GM19240 (cell line): ENCODE measurements around the gene NDUFAB1.
"Not testable (repeated sequence)": the region's sequence is repeated elsewhere in the genome, so short reads cannot be mapped to it uniquely, and the experiment has no call there.

Source experiments
- DNase-seq: peaks from one replicate; pipeline ENCODE4 v3.0.0; 2011; ENCODE audit warnings: low spot score; ENCODE audit not compliant: insufficient read length

Gene NDUFAB1

DNA sequence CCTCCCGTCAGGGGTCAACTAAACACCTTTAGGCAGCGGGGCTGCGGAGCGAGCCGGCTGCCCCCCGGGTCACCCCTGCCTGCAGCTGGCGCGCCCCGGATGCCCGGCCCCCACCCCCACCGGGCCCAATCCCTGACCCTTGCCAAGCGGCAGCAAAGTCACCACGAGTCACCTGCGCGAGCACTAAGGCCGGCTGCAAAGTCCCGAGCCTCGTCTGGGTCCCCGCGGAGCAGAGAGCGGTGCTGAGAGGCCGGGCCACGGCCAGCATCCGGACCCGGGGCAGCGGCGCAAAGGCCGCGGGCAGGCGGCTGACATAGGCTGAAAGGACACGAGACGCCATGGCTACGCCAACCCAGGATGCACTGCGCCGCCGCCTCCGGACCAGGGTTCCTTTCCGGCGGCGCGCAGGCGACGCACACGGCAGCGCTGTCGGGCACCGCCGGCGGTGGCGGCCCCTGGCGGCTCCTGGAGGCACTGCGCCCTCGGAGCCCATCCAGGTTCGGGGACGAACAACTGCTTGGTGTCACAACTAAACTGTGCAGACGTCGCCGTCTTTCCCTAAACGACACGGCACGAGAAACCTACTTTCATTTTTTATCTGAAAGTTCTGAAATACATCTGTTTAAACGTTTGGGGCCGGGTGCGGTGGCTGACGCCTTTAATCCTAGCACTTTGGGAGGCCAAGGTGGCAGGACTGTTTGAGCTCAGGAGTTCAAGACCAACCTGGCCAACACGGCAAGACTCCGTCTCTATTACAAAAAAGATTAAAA lies at the start of gene NDUFAB1:
TSS of gene NDUFAB1 (minus strand) at position 366 of the 770 bp plus-strand sequence. CDS start at position 340, 26 bp downstream.
- peak; percentile 92 for DNase-seq

GRCh38 chr16:23642246-23642774 lies 46.2 kb upstream of the NDUFAB1 start:
- DNase-seq = no peak

- peak; percentile 84 for DNase-seq
These were observed 45.0 kb upstream of the NDUFAB1 start, which contains the start of the genes DCTN5 and PALB2 for GRCh38 chr16:23640931-23641765. DCTN5 (plus strand) TSS chr16:23641466; CDS start chr16:23641543, 77 bp downstream. PALB2 (minus strand) TSS chr16:23641310; CDS start chr16:23641157, 153 bp downstream.

- no peak for DNase-seq
These were observed 44.5 kb upstream of the NDUFAB1 start for GRCh38 chr16:23640615-23640930.

- DNase-seq = no peak
These were observed 39.8 kb upstream of the NDUFAB1 start for GRCh38 chr16:23635958-23636357.

DNA sequence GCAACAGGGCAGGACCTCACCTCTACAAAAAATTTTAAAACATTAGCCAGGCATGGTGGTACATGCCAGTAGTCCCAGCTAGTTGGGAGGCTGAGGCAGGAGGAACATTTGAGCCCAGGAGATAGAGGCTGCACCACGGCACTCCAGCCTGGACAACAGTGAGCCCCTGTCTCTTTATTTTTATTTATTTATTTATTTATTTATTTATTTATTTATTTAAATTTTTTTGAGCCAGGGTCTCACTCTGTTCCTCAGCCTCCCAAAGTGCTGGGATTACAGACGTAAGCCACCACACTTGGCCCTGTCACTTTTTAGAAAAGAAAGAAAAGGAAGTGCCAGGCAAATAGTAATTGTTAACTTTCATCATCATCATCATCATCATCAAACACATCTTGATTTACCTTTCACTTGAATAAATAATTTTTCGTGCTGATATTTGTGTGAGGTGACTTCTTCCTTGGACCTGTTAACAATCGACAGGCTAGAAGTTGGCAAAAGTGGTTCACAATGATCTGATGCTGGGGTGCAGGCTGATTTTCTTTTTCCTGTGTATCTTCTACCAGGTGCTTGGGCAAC lies 38.4 kb upstream of the NDUFAB1 start:
- no peak for DNase-seq

DNA sequence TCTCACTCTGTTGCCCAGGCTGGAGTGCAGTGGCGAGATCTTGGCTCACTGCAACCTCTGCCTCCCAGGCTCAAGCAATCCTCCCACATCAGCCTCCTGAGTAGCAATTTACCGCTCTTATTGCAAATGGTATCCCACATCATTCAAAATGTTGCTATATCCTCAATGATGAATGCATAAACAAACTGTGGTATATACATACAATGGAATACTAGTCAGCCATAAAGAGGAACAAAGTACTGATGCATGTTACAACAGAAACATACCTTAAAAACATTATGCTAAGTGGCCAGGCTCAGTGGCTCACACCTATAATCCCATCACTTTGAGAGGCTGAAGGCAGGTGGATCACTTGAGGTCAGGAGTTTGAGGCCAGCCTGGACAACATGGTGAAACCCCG lies 35.8 kb upstream of the NDUFAB1 start:
- DNase-seq = not testable (repeated sequence)

GRCh38 chr16:23629516-23629915 lies 33.4 kb upstream of the NDUFAB1 start:
- no peak for DNase-seq

- no peak for DNase-seq
These were observed 28.0 kb upstream of the NDUFAB1 start for GRCh38 chr16:23624092-23624491.

DNA sequence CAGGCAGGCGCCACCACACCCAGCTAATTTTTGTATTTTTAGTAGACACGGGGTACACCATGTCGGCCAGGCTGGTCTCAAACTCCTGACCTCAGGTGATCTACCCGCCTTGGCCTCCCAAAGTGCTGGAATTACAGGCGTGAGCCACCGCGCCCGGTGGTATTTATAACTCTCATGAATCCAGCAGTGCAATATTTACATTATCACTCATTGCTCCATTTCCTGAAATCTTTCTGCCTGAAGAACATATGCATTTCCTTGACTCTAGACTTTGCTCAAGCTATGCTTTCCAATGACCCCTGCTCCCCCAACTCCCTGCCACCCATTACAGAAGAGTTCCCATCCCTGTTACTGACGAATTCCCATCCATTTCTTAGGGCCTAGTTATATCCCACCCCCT lies 19.7 kb upstream of the NDUFAB1 start:
- DNase-seq = no peak

DNA sequence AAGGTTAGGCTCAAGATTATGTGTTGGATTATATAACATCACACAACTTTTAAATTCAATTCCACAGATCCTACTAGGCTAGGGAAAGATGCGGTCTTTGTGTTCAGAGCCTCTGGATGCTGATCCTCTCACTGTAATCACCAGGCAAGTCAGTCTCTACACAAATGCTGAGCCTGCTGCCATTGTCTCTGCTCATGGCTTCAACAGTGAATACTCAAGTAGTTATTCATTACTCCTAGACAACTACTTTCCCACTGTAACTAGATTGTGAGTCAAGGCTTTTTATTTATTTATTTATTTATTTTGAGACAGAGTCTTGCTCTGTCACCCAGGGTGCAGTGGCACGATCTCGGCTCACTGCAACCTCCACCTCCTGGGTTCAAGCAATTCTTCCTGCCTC lies 15.8 kb upstream of the NDUFAB1 start:
- no peak for DNase-seq

DNA sequence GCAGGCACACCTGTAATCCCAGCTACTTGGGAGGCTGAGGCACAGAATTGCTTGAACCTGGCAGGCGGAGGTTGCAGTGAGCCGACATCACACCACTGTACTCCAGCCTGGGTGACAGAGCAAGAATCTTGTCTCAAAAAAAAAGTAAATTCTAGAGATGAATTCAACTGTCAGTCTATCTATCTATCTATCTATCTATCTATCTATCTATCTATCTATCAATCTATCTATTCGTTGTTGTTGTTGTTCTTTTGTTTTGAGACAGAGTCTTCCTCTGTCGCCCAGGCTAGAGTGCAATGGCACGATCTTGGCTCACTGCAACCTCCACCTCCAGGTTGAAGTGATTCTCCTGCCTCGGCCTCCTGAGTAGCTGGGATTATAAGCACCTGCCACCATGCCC lies 14.8 kb upstream of the NDUFAB1 start:
- DNase-seq = not testable (repeated sequence)

DNA sequence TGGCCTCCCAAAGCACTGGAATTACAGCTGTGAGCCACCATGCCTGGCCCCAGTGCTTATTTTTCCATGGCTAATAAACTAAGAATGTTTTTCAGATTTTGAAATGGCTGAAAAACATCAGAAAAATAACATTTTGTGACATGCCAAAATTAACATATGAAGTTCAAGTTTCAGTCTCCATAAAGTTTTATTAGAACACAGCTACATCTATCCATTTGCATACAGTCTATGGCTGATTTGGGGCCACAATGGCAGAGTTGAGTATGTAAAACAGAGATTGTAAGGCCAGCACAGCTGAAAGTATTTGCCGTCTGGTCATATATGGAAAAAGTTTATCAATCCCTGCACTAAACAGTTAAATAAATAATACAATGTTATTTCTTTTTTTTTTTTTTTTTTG lies 13.8 kb upstream of the NDUFAB1 start:
- no peak for DNase-seq

DNA sequence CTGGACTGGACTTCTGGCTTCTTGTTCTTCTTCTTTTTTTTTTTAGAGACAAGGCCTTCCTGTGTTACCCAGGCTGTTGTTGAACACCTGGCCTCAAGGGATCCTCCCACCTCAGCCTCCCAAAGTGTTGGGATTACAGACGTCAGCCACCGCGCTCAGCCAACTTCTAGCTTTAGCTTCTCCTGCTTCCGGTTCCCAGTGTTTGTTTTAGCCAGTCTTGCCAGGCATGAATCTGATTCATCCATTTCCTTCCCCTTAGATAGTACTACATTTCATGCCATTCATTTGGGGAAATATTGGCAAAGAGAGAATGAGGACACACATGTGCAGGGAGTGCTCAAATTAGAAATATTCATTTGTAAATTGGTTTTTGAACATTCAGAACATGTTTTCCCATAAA lies 12.1 kb upstream of the NDUFAB1 start:
- DNase-seq = no peak

GRCh38 chr16:23607726-23608125 lies 11.6 kb upstream of the NDUFAB1 start:
- DNase-seq = no peak

GRCh38 chr16:23597003-23597756 lies 1.1 kb upstream of the NDUFAB1 start:
- DNase-seq = no peak

DNA sequence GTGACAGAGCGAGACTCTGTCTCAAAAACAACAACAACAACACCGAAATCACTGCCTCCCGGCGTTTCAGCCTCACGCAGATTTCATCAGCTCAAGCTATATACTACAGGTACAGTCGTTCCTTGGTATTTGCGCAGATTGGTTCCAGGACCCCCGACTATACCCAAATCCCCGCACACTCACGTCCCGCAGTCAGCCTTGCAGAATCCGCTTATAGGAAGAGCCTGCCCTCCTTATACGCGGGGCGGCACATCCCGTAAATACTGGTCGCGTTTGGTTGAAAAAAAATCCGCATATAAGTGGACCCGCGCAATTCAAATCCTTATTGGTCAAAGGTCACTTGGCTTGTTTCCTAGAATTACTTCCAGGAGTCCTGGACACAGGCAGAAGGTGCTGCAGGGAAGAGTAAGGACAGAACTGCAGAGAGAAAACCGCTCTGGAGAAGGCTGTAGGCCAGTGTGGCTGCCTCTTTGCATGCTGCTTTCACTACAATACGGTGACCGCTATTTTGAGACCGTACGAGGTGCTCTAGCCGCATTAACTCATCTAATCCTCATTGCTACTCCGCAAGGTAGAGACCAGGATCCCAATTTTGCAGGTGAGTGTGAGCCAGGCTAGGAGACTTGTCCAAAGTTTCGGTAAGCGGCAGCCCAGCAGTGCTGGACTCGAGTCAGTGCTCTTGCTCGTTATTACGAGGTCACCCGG lies 718 bp downstream of the NDUFAB1 start:
- DNase-seq = no peak

- no peak for DNase-seq
These were observed 1.9 kb downstream of the NDUFAB1 start for GRCh38 chr16:23594186-23594585.

DNA sequence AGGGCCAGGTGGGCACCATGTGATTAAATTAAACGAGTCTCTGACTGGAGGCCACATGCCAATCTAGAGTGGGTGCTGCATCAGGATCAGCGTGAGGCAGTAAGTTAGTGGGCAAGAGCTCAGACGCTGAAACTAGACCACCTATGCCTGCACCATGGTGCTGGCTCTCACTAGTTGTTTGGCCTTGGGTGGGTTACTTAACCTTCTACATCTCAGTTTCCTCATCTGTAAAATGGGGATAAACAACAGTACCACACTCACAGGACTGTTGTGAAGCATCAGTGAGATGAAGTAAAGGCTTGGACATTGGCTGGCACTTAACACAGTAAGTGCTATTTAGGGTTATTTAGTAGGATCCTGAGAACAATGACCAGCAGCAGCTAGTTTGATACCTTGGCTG lies 5.9 kb downstream of the NDUFAB1 start:
- no peak for DNase-seq

- DNase-seq = no peak
These were observed 8.4 kb downstream of the NDUFAB1 start for GRCh38 chr16:23587726-23588125.
